WTC11 (cell line): ENCODE measurements around the gene ZNF516. TPM values are rescaled to one million over a fixed set of nuclear protein-coding genes. Genes with fewer than 3 reads are reported as not detected.

Experiments
- ATAC-seq: fragments of 200-7000 bp; cut with Tn5 transposase; 2 replicates; pipeline ENCODE4 v1.10.0; 2021; ENCODE audit warnings: mild to moderate bottlenecking, moderate library complexity
- CTCF ChIA-PET: fragments of 300-600 bp; sonication (Branson Sonifier 250); formaldehyde crosslinking; loops from one replicate; lab custom pipeline; 2021; ENCODE audit warnings: antibody characterized with exemption; lab: Charles Lee
- POLR2A ChIA-PET: fragments of 350-600 bp; sonication (Branson Sonifier 250); formaldehyde crosslinking; loops from one replicate; lab custom pipeline; 2021; ENCODE audit warnings: antibody characterized with exemption; lab: Charles Lee
- DNase-seq: peaks from one replicate; pipeline ENCODE4 v3.0.0; 2021; ENCODE audit warnings: low spot score
- H3K27ac Mint-ChIP-seq: 2 replicates; pipeline ENCODE4 v1.8.0; 2021; ENCODE audit warnings: mixed read lengths
- H3K27me3 Mint-ChIP-seq: 2 replicates; pipeline ENCODE4 v1.8.0; 2021; ENCODE audit warnings: low read depth, mild to moderate bottlenecking, moderate library complexity, mixed read lengths
- H3K36me3 Mint-ChIP-seq: 2 replicates; pipeline ENCODE4 v1.8.0; 2021; ENCODE audit warnings: mixed read lengths
- H3K4me1 Mint-ChIP-seq: 2 replicates; pipeline ENCODE4 v1.8.0; 2022; ENCODE audit warnings: mixed read lengths
- H3K4me3 Mint-ChIP-seq: 2 replicates; pipeline ENCODE4 v1.8.0; 2021; ENCODE audit warnings: mild to moderate bottlenecking, moderate library complexity, mixed read lengths
- H3K9me3 Mint-ChIP-seq: 2 replicates; pipeline ENCODE4 v1.8.0; 2021; ENCODE audit warnings: mixed read lengths
- ATF1 ChIP-seq: sonication (generic); formaldehyde crosslinking; IDR thresholded peaks from 2 replicates; pipeline ENCODE4 v1.8.1; 2023; ENCODE audit warnings: mild to moderate bottlenecking, moderate library complexity, missing genetic modification reagents
- CREB1 ChIP-seq: sonication (generic); formaldehyde crosslinking; IDR thresholded peaks from 2 replicates; pipeline ENCODE4 v1.8.0; 2023; ENCODE audit warnings: mild to moderate bottlenecking, missing genetic modification reagents
- CREM ChIP-seq: sonication (generic); formaldehyde crosslinking; IDR thresholded peaks from 2 replicates; pipeline ENCODE4 v1.8.1; 2022; ENCODE audit warnings: mild to moderate bottlenecking, missing genetic modification reagents, moderate library complexity
- ESRRA ChIP-seq: sonication (generic); formaldehyde crosslinking; IDR thresholded peaks from 2 replicates; pipeline ENCODE4 v1.8.1; 2022; ENCODE audit warnings: mild to moderate bottlenecking, missing genetic modification reagents, borderline replicate concordance
- IRF2 ChIP-seq: sonication (generic); formaldehyde crosslinking; IDR thresholded peaks from 2 replicates; pipeline ENCODE4 v1.8.0; 2022; ENCODE audit warnings: low read depth, missing genetic modification reagents, borderline replicate concordance
- MXD4 ChIP-seq: fragments of 250-450 bp; sonication (Bioruptor Pico); IDR thresholded peaks from 2 replicates; pipeline ENCODE4 v1.8.0; 2021; ENCODE audit warnings: mild to moderate bottlenecking, moderate library complexity, borderline replicate concordance
- NFATC4 ChIP-seq: fragments of 250-450 bp; sonication (Bioruptor Pico); IDR thresholded peaks from 2 replicates; pipeline ENCODE4 v1.9.0; 2021; ENCODE audit warnings: mild to moderate bottlenecking
- NR2C2 ChIP-seq: sonication (generic); formaldehyde crosslinking; IDR thresholded peaks from 2 replicates; pipeline ENCODE4 v1.8.0; 2022; ENCODE audit warnings: mild to moderate bottlenecking, missing genetic modification reagents
- RELA ChIP-seq: sonication (generic); formaldehyde crosslinking; IDR thresholded peaks from 2 replicates; pipeline ENCODE4 v1.8.1; 2022; ENCODE audit warnings: missing genetic modification reagents, mild to moderate bottlenecking, borderline replicate concordance
- ZBTB21 ChIP-seq: sonication (generic); formaldehyde crosslinking; IDR thresholded peaks from 2 replicates; pipeline ENCODE4 v1.8.1; 2023; ENCODE audit warnings: mild to moderate bottlenecking, missing genetic modification reagents, borderline replicate concordance
- ZNF121 ChIP-seq: sonication (generic); formaldehyde crosslinking; IDR thresholded peaks from 2 replicates; pipeline ENCODE4 v1.8.0; 2023; ENCODE audit warnings: missing genetic modification reagents
- ZNF263 ChIP-seq: sonication (generic); formaldehyde crosslinking; IDR thresholded peaks from 2 replicates; pipeline ENCODE4 v1.8.1; 2022; ENCODE audit warnings: low read depth, mild to moderate bottlenecking, moderate library complexity, missing genetic modification reagents
- ZNF396 ChIP-seq: fragments of 250-450 bp; sonication (Bioruptor Pico); IDR thresholded peaks from 2 replicates; pipeline ENCODE4 v1.8.0; 2021; ENCODE audit warnings: mild to moderate bottlenecking, moderate library complexity, borderline replicate concordance
- ZNF671 ChIP-seq: fragments of 250-450 bp; sonication (Bioruptor Pico); IDR thresholded peaks from 2 replicates; pipeline ENCODE4 v1.8.0; 2021; ENCODE audit warnings: mild to moderate bottlenecking
- total RNA-seq: library from RNA; stranded (reverse); gene quantifications from 3 replicates; pipeline ENCODE4 v1.2.3, GENCODE V29; 2021
- TF ChIP-seq, protein P1 (sequence below): sonication (generic); formaldehyde crosslinking; conservative IDR thresholded peaks from 2 replicates; pipeline ENCODE4 v1.8.1; 2022; ENCODE audit warnings: mild to moderate bottlenecking, missing genetic modification reagents
- TF ChIP-seq, protein P2 (sequence below): sonication (generic); formaldehyde crosslinking; IDR thresholded peaks from 2 replicates; pipeline ENCODE4 v1.8.1; 2023; ENCODE audit warnings: mild to moderate bottlenecking, missing genetic modification reagents, moderate library complexity
- TF ChIP-seq, protein P3 (sequence below): sonication (generic); formaldehyde crosslinking; IDR thresholded peaks from 2 replicates; pipeline ENCODE4 v1.8.0; 2022; ENCODE audit warnings: mild to moderate bottlenecking, missing genetic modification reagents
- TF ChIP-seq, protein P4 (sequence below): sonication (generic); formaldehyde crosslinking; IDR thresholded peaks from 2 replicates; pipeline ENCODE4 v1.8.1; 2022; ENCODE audit warnings: missing genetic modification reagents, borderline replicate concordance
- TF ChIP-seq, protein P5 (sequence below): fragments of 250-450 bp; sonication (Bioruptor Pico); conservative IDR thresholded peaks from 2 replicates; pipeline ENCODE4 v1.9.0; 2021; ENCODE audit warnings: mild to moderate bottlenecking
- TF ChIP-seq, protein P6 (sequence below): sonication (generic); formaldehyde crosslinking; IDR thresholded peaks from 2 replicates; pipeline ENCODE4 v1.8.0; 2022; ENCODE audit warnings: missing genetic modification reagents
- TF ChIP-seq, protein P7 (sequence below): sonication (generic); formaldehyde crosslinking; IDR thresholded peaks from 2 replicates; pipeline ENCODE4 v1.8.0; 2022; ENCODE audit warnings: mild to moderate bottlenecking, missing genetic modification reagents
- TF ChIP-seq, protein P8 (sequence below): sonication (generic); formaldehyde crosslinking; conservative IDR thresholded peaks from 2 replicates; pipeline ENCODE4 v1.8.1; 2023; ENCODE audit warnings: mild to moderate bottlenecking, low read depth, missing genetic modification reagents, moderate library complexity

The ZNF516 gene
- total RNA-seq, 1 experiment from 2014 or later, result 58.6 TPM

DNA sequence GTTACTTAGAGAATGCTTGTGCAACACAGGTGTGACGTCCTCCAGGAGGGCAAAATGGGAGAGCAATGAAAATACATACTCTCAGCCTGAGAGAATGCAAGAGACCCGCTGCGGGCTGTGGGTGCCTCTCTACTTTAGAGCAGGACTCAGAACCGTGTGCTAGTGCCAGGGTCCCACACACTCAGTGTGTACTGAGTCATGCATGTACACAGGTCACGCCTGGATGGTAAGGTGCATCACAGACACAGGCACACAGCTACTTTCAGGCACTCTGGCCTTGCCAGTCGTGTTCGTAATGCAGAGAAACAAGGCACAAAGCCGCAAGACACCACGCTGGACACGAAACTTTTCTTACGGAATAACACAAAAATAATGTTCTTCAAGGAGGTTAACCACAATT lies 125.3 kb downstream of the ZNF516 start:
- DNase-seq (no peak), ATAC-seq (no peak)
- H3K4me1 Mint-ChIP-seq, result peaks cover 41% of the 10 kb centered on the region
- H3K27me3 Mint-ChIP-seq, result no peaks in the 10 kb centered on the region
- no peaks in the 10 kb centered on the region for H3K9me3 Mint-ChIP-seq
- CTCF ChIA-PET, result no interaction called here
- H3K4me3 Mint-ChIP-seq, result no peak overlapping the region
- peaks cover 13% of the 10 kb centered on the region for H3K36me3 Mint-ChIP-seq
- TF ChIP-seq RELA (CRISPR knock-in tag) (no peak), ESRRA (CRISPR knock-in tag) (no peak), NR2C2 (CRISPR knock-in tag) (no peak), ZNF671 (CRISPR knock-in tag) (no peak), ZNF121 (CRISPR knock-in tag) (no peak), ZBTB21 (no peak), CREM (CRISPR knock-in tag) (no peak), ZNF263 (no peak), IRF2 (no peak), MXD4 (CRISPR knock-in tag) (no peak), CREB1 (CRISPR knock-in tag) (no peak)
- TF ChIP-seq, protein P1, sequence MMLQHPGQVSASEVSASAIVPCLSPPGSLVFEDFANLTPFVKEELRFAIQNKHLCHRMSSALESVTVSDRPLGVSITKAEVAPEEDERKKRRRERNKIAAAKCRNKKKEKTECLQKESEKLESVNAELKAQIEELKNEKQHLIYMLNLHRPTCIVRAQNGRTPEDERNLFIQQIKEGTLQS (CRISPR knock-in tag), result no peak
- TF ChIP-seq, protein P2, sequence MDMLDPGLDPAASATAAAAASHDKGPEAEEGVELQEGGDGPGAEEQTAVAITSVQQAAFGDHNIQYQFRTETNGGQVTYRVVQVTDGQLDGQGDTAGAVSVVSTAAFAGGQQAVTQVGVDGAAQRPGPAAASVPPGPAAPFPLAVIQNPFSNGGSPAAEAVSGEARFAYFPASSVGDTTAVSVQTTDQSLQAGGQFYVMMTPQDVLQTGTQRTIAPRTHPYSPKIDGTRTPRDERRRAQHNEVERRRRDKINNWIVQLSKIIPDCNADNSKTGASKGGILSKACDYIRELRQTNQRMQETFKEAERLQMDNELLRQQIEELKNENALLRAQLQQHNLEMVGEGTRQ, result no peak
- TF ChIP-seq, protein P3, sequence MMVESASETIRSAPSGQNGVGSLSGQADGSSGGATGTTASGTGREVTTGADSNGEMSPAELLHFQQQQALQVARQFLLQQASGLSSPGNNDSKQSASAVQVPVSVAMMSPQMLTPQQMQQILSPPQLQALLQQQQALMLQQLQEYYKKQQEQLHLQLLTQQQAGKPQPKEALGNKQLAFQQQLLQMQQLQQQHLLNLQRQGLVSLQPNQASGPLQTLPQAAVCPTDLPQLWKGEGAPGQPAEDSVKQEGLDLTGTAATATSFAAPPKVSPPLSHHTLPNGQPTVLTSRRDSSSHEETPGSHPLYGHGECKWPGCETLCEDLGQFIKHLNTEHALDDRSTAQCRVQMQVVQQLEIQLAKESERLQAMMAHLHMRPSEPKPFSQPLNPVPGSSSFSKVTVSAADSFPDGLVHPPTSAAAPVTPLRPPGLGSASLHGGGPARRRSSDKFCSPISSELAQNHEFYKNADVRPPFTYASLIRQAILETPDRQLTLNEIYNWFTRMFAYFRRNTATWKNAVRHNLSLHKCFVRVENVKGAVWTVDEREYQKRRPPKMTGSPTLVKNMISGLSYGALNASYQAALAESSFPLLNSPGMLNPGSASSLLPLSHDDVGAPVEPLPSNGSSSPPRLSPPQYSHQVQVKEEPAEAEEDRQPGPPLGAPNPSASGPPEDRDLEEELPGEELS (CRISPR knock-in tag), result no peak
- TF ChIP-seq, protein P4, sequence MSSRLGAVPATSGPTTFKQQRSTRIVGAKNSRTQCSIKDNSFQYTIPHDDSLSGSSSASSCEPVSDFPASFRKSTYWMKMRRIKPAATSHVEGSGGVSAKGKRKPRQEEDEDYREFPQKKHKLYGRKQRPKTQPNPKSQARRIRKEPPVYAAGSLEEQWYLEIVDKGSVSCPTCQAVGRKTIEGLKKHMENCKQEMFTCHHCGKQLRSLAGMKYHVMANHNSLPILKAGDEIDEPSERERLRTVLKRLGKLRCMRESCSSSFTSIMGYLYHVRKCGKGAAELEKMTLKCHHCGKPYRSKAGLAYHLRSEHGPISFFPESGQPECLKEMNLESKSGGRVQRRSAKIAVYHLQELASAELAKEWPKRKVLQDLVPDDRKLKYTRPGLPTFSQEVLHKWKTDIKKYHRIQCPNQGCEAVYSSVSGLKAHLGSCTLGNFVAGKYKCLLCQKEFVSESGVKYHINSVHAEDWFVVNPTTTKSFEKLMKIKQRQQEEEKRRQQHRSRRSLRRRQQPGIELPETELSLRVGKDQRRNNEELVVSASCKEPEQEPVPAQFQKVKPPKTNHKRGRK, result no peak
- TF ChIP-seq, protein P5, sequence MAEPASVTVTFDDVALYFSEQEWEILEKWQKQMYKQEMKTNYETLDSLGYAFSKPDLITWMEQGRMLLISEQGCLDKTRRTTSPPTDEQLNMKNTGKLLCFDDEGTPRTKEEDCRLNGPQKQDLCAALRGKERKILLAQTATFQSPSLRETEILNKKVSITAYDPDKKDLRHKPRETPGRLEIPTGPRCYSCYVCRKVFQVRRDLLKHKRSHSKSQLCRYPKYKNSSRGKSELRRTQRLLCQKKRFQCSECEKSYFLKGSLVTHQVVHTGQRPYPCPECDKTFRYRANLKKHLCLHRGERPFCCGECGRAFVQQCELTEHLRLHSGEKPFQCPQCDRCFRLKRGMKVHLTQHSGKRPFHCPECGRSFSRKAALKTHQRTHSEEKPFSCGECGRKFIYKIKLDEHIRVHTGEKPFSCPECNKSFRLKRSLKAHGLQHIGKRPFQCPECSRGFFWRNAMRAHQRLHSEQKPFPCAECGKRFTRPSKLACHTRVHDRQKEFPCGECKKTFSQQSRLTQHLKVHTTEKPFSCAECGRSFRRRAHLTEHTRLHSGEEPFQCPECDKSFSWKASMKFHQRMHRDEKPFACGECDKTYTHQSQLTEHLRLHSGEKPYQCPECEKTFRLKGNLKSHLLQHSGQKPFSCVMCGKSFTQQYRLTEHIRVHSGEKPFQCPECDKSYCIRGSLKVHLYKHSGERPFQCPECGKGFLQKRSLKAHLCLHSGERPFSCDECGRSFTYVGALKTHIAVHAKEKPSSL (CRISPR knock-in tag), result no peak
- H3K27ac Mint-ChIP-seq, result peak overlapping the region; percentile 66
- POLR2A ChIA-PET, result no interaction called here

DNA sequence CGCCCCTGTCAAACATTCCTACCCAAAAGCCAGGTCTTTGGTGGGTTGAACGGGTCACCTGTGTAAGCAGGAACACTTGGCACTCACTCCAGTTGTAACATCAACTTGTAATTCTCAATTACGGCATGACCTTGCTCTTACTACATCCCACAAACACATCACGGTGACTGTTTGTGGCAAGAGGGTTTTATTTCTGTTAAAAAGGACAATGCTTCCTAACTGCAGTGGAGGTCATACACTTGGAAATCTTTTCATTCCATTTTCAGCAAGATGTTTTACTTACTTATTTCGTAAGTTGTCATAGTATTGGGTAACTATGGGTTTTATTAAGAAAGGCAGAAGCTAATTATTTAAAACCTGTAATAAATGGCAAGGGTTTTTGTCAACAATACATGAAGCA lies 126.1 kb downstream of the ZNF516 start:
- peaks cover 41% of the 10 kb centered on the region for H3K4me1 Mint-ChIP-seq
- H3K4me3 Mint-ChIP-seq, result no peak overlapping the region
- H3K27ac Mint-ChIP-seq, result 0 out of 2 replicates have a peak overlapping the region, but pooled peaks have one; percentile 54
- no peaks in the 10 kb centered on the region for H3K27me3 Mint-ChIP-seq
- ATAC-seq (no peak), DNase-seq (no peak)
- ChIA-PET POLR2A (no interaction called here), CTCF (no interaction called here)
- H3K36me3 Mint-ChIP-seq, result peaks cover 13% of the 10 kb centered on the region
- no peaks in the 10 kb centered on the region for H3K9me3 Mint-ChIP-seq
- TF ChIP-seq, protein P1 (CRISPR knock-in tag), result no peak
- TF ChIP-seq, protein P6, sequence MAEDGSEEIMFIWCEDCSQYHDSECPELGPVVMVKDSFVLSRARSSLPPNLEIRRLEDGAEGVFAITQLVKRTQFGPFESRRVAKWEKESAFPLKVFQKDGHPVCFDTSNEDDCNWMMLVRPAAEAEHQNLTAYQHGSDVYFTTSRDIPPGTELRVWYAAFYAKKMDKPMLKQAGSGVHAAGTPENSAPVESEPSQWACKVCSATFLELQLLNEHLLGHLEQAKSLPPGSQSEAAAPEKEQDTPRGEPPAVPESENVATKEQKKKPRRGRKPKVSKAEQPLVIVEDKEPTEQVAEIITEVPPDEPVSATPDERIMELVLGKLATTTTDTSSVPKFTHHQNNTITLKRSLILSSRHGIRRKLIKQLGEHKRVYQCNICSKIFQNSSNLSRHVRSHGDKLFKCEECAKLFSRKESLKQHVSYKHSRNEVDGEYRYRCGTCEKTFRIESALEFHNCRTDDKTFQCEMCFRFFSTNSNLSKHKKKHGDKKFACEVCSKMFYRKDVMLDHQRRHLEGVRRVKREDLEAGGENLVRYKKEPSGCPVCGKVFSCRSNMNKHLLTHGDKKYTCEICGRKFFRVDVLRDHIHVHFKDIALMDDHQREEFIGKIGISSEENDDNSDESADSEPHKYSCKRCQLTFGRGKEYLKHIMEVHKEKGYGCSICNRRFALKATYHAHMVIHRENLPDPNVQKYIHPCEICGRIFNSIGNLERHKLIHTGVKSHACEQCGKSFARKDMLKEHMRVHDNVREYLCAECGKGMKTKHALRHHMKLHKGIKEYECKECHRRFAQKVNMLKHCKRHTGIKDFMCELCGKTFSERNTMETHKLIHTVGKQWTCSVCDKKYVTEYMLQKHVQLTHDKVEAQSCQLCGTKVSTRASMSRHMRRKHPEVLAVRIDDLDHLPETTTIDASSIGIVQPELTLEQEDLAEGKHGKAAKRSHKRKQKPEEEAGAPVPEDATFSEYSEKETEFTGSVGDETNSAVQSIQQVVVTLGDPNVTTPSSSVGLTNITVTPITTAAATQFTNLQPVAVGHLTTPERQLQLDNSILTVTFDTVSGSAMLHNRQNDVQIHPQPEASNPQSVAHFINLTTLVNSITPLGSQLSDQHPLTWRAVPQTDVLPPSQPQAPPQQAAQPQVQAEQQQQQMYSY (CRISPR knock-in tag), result no peak
- TF ChIP-seq, protein P7, sequence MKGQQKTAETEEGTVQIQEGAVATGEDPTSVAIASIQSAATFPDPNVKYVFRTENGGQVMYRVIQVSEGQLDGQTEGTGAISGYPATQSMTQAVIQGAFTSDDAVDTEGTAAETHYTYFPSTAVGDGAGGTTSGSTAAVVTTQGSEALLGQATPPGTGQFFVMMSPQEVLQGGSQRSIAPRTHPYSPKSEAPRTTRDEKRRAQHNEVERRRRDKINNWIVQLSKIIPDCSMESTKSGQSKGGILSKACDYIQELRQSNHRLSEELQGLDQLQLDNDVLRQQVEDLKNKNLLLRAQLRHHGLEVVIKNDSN (CRISPR knock-in tag), result no peak
- TF ChIP-seq, protein P8, sequence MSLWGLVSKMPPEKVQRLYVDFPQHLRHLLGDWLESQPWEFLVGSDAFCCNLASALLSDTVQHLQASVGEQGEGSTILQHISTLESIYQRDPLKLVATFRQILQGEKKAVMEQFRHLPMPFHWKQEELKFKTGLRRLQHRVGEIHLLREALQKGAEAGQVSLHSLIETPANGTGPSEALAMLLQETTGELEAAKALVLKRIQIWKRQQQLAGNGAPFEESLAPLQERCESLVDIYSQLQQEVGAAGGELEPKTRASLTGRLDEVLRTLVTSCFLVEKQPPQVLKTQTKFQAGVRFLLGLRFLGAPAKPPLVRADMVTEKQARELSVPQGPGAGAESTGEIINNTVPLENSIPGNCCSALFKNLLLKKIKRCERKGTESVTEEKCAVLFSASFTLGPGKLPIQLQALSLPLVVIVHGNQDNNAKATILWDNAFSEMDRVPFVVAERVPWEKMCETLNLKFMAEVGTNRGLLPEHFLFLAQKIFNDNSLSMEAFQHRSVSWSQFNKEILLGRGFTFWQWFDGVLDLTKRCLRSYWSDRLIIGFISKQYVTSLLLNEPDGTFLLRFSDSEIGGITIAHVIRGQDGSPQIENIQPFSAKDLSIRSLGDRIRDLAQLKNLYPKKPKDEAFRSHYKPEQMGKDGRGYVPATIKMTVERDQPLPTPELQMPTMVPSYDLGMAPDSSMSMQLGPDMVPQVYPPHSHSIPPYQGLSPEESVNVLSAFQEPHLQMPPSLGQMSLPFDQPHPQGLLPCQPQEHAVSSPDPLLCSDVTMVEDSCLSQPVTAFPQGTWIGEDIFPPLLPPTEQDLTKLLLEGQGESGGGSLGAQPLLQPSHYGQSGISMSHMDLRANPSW (CRISPR knock-in tag), result no peak
- TF ChIP-seq NFATC4 (CRISPR knock-in tag) (no peak), NR2C2 (CRISPR knock-in tag) (no peak), ATF1 (CRISPR knock-in tag) (no peak), ZNF396 (CRISPR knock-in tag) (no peak)
